Mucosa of rectum (tissue), 2 donors: Measurements from ENCODE around the gene MRPL48.
"Not testable (repeated sequence)": the region's sequence is repeated elsewhere in the genome, so short reads cannot be mapped to it uniquely, and the experiment has no call there.

Source experiments
- H3K27ac ChIP-seq, 2 donors: one replicate each; pipeline ENCODE4 v1.7.0; 2013; ENCODE audit warnings: inconsistent platforms in 2 of 2, low read depth in 2 of 2, low read length in 2 of 2
- H3K27me3 ChIP-seq, 2 donors: one replicate each; pipeline ENCODE4 v1.7.0; 2013; ENCODE audit warnings: low read length in 2 of 2; ENCODE audit not compliant: control insufficient read depth in 2 of 2, insufficient read depth in 2 of 2
- H3K36me3 ChIP-seq, 2 donors: one replicate each; pipeline ENCODE4 v1.7.0; 2013; ENCODE audit warnings: low read length in 2 of 2; ENCODE audit not compliant: control insufficient read depth in 2 of 2, insufficient read depth in 2 of 2
- H3K4me1 ChIP-seq, 2 donors: one replicate each; pipeline ENCODE4 v1.7.0; 2013; ENCODE audit warnings: low read length in 2 of 2, mild to moderate bottlenecking in 1 of 2; ENCODE audit not compliant: control insufficient read depth in 2 of 2, insufficient read depth in 2 of 2
- H3K4me3 ChIP-seq, 2 donors: one replicate each; pipeline ENCODE4 v1.7.0; 2013; ENCODE audit warnings: low read length in 2 of 2
- H3K9ac ChIP-seq, 2 donors: one replicate each; pipeline ENCODE4 v1.7.0; 2013; ENCODE audit warnings: low read length in 2 of 2, low read depth in 1 of 2, mild to moderate bottlenecking in 1 of 2
- H3K9me3 ChIP-seq, 2 donors: one replicate each; pipeline ENCODE4 v1.7.0; 2013; ENCODE audit warnings: low read length in 2 of 2; ENCODE audit not compliant: control insufficient read depth in 2 of 2
- donor health status: healthy.
- donor health status: Normal muscosa, but diverticular disease.

The MRPL48 gene

GRCh38 chr11:73770811-73771210 lies 16.9 kb upstream of the MRPL48 start:
- H3K9ac ChIP-seq, H3K36me3 ChIP-seq, H3K4me3 ChIP-seq, H3K27me3 ChIP-seq, H3K4me1 ChIP-seq, H3K27ac ChIP-seq, H3K9me3 ChIP-seq: not testable (repeated sequence)

- no peaks in the 10 kb centered on the region for H3K27me3 ChIP-seq
- H3K36me3 ChIP-seq: no peaks in the 10 kb centered on the region
- H3K27ac ChIP-seq: peak overlapping the region; percentile 98 to 100
- peak overlapping the region; percentile 93 to 97 for H3K4me3 ChIP-seq
- H3K4me1 ChIP-seq: peaks cover 0 to 3% of the 10 kb centered on the region in 2 donors
- H3K9ac ChIP-seq: peak overlapping the region; percentile 87 to 88
- no peaks in the 10 kb centered on the region for H3K9me3 ChIP-seq
These were observed 8.4 kb upstream of the MRPL48 start for GRCh38 chr11:73779084-73779902.

GRCh38 chr11:73781303-73781702 lies 6.4 kb upstream of the MRPL48 start:
- no peaks in the 10 kb centered on the region for H3K27me3 ChIP-seq
- no peak overlapping the region for H3K27ac ChIP-seq
- no peaks in the 10 kb centered on the region for H3K36me3 ChIP-seq
- no peak overlapping the region for H3K4me3 ChIP-seq
- H3K9me3 ChIP-seq: no peaks in the 10 kb centered on the region
- H3K9ac ChIP-seq: no peak overlapping the region
- H3K4me1 ChIP-seq: peaks cover 0 to 3% of the 10 kb centered on the region in 2 donors

- Histone ChIP-seq H3K9ac (no peak overlapping the region), H3K9me3 (no peaks in the 10 kb centered on the region), H3K27me3 (no peaks in the 10 kb centered on the region), H3K4me3 (no peak overlapping the region), H3K4me1 (peaks cover 3 to 6% of the 10 kb centered on the region in 2 donors), H3K36me3 (no peaks in the 10 kb centered on the region), H3K27ac (no peak overlapping the region)
These were observed 4.1 kb upstream of the MRPL48 start for GRCh38 chr11:73783483-73784020.

GRCh38 chr11:73784080-73784634 lies 3.5 kb upstream of the MRPL48 start:
- no peaks in the 10 kb centered on the region for H3K9me3 ChIP-seq
- H3K9ac ChIP-seq: no peak overlapping the region
- H3K27me3 ChIP-seq: no peaks in the 10 kb centered on the region
- peaks cover 3 to 11% of the 10 kb centered on the region in 2 donors for H3K4me1 ChIP-seq
- no peaks in the 10 kb centered on the region for H3K36me3 ChIP-seq
- H3K27ac ChIP-seq: no peak overlapping the region
- no peak overlapping the region for H3K4me3 ChIP-seq

- no peaks in the 10 kb centered on the region for H3K36me3 ChIP-seq
- H3K9me3 ChIP-seq: no peaks in the 10 kb centered on the region
- H3K9ac ChIP-seq: no peak overlapping the region
- H3K27ac ChIP-seq: no peak overlapping the region
- no peaks in the 10 kb centered on the region for H3K27me3 ChIP-seq
- no peak overlapping the region for H3K4me3 ChIP-seq
- H3K4me1 ChIP-seq: peaks cover 3 to 11% of the 10 kb centered on the region in 2 donors
These were observed 2.9 kb upstream of the MRPL48 start for GRCh38 chr11:73784734-73785133.

- not testable (repeated sequence) for H3K36me3 ChIP-seq, H3K4me1 ChIP-seq, H3K9me3 ChIP-seq, H3K4me3 ChIP-seq, H3K27ac ChIP-seq, H3K9ac ChIP-seq, H3K27me3 ChIP-seq
These were observed 2.2 kb upstream of the MRPL48 start for GRCh38 chr11:73785467-73785866.

GRCh38 chr11:73787051-73787642 lies 527 bp upstream of the MRPL48 start:
- no peaks in the 10 kb centered on the region for H3K27me3 ChIP-seq
- H3K9me3 ChIP-seq: no peaks in the 10 kb centered on the region
- H3K4me3 ChIP-seq: peak overlapping the region; percentile 90 to 93
- H3K27ac ChIP-seq: peak overlapping the region; percentile 96 to 98
- peaks cover 0 to 3% of the 10 kb centered on the region in 2 donors for H3K36me3 ChIP-seq
- H3K4me1 ChIP-seq: peaks cover 3 to 8% of the 10 kb centered on the region in 2 donors
- peak overlapping the region; percentile 74 to 92 for H3K9ac ChIP-seq

- no peaks in the 10 kb centered on the region for H3K27me3 ChIP-seq
- H3K4me3 ChIP-seq: no peak overlapping the region
- H3K4me1 ChIP-seq: peaks cover 3 to 8% of the 10 kb centered on the region in 2 donors
- H3K9ac ChIP-seq: peak overlapping the region in 1 of 2 donors; percentile 74
- no peaks in the 10 kb centered on the region for H3K9me3 ChIP-seq
- peaks cover 0 to 7% of the 10 kb centered on the region in 2 donors for H3K36me3 ChIP-seq
- peak overlapping the region in 1 of 2 donors; percentile 98 for H3K27ac ChIP-seq
These were observed 1.6 kb downstream of the MRPL48 start for GRCh38 chr11:73789279-73789670.

GRCh38 chr11:73792584-73792983 lies 4.9 kb downstream of the MRPL48 start:
- Histone ChIP-seq H3K27me3 (no peaks in the 10 kb centered on the region), H3K9ac (no peak overlapping the region), H3K4me1 (peaks cover under 1 to 6% of the 10 kb centered on the region in 2 donors), H3K4me3 (no peak overlapping the region), H3K27ac (no peak overlapping the region), H3K36me3 (peaks cover 0 to 13% of the 10 kb centered on the region in 2 donors), H3K9me3 (no peaks in the 10 kb centered on the region)
